H1 (cell line): ENCODE results near the gene SPOUT1. TPM values are rescaled to one million over a fixed set of nuclear protein-coding genes. Genes with fewer than 3 reads are reported as not detected.

Experiments used
- CTCF ChIA-PET: fragments of 300-600 bp; sonication (Branson Sonifier 250); formaldehyde crosslinking; loops from one replicate; lab custom pipeline; 2021; ENCODE audit not compliant: partially characterized antibody; lab: Charles Lee
- POLR2A ChIA-PET: fragments of 300-600 bp; sonication (Branson Sonifier 250); formaldehyde crosslinking; loops from one replicate; lab custom pipeline; 2021; ENCODE audit warnings: inconsistent platforms; ENCODE audit not compliant: partially characterized antibody; lab: Charles Lee
- DNase-seq, 2 experiments: peaks; one replicate each; pipeline versions ENCODE4 v3.0.0 to v3.0.0-alpha.2; 2010 to 2022; ENCODE audit warnings: low spot score in 2 of 2, low read depth in 1 of 2, mixed read lengths in 1 of 2
- FAIRE-seq: peaks from 2 replicates; lab custom pipeline; 2011; peaks lifted over from hg19 to GRCh38; lab: Jason Lieb, UNC
- H2AFZ ChIP-seq: 2 replicates; pipeline ENCODE4 v1.8.1; 2012; ENCODE audit warnings: low read length, inconsistent platforms
- H2AK5ac ChIP-seq: 2 replicates; pipeline ENCODE4 v1.6.1; 2013; ENCODE audit warnings: low read depth, low read length
- H2BK120ac ChIP-seq: replicated peaks from 2 replicates; pipeline ENCODE3; 2013; ENCODE audit warnings: low read depth, low read length, inconsistent platforms
- H2BK12ac ChIP-seq: 2 replicates; pipeline ENCODE4 v1.6.1; 2013; ENCODE audit warnings: low read depth, low read length
- H2BK15ac ChIP-seq: 2 replicates; pipeline ENCODE4 v1.6.1; 2013; ENCODE audit warnings: low read length
- H2BK20ac ChIP-seq: 2 replicates; pipeline ENCODE4 v1.6.1; 2013; ENCODE audit warnings: low read length
- H2BK5ac ChIP-seq: 2 replicates; pipeline ENCODE4 v1.6.1; 2013; ENCODE audit warnings: low read depth, low read length
- H3K14ac ChIP-seq: 2 replicates; pipeline ENCODE4 v1.6.1; 2013; ENCODE audit warnings: inconsistent platforms; ENCODE audit not compliant: insufficient read length
- H3K18ac ChIP-seq: 2 replicates; pipeline ENCODE4 v1.6.1; 2013; ENCODE audit warnings: low read length; ENCODE audit errors: extremely low read depth
- H3K23ac ChIP-seq: 2 replicates; pipeline ENCODE4 v1.6.1; 2013; ENCODE audit warnings: inconsistent platforms; ENCODE audit not compliant: insufficient read length
- H3K23me2 ChIP-seq: 2 replicates; pipeline ENCODE4 v1.6.1; 2013; ENCODE audit warnings: low read depth, low read length
- H3K27ac ChIP-seq: 2 replicates; pipeline ENCODE4 v1.6.1; 2011; ENCODE audit warnings: low read depth, low read length, inconsistent platforms
- H3K27me3 ChIP-seq, 4 experiments: replicated peaks in 1 of 4; 1 replicate in 1 of 4; 2 replicates in 3 of 4; pipeline versions ENCODE4 v1.6.1 to v1.8.1; 2011 to 2013; ENCODE audit warnings: low read length in 3 of 4, mild to moderate bottlenecking in 3 of 4, inconsistent platforms in 2 of 4, mixed read lengths in 2 of 4, moderate library complexity in 1 of 4; ENCODE audit not compliant: control insufficient read depth in 3 of 4, insufficient read depth in 3 of 4; ENCODE audit errors: extremely low read depth in 1 of 4
- H3K36me3 ChIP-seq, 4 experiments: 2 replicates each; pipeline versions ENCODE4 v1.6.1 to v1.8.1; 2011 to 2013; ENCODE audit warnings: mild to moderate bottlenecking in 4 of 4, low read length in 3 of 4, moderate library complexity in 2 of 4, control low read depth in 1 of 4, inconsistent platforms in 1 of 4; ENCODE audit not compliant: insufficient read depth in 4 of 4, control insufficient read depth in 2 of 4
- H3K4ac ChIP-seq: replicated peaks from 2 replicates; pipeline ENCODE3; 2013; ENCODE audit warnings: low read length, low read depth, mixed read lengths, inconsistent platforms; ENCODE audit not compliant: insufficient read length
- H3K4me1 ChIP-seq, 4 experiments: replicated peaks in 1 of 4; 1 replicate in 1 of 4; 2 replicates in 3 of 4; pipeline versions ENCODE4 v1.6.1 to v1.8.1; 2011 to 2013; ENCODE audit warnings: low read length in 3 of 4, inconsistent platforms in 2 of 4, mixed read lengths in 1 of 4; ENCODE audit not compliant: insufficient read depth in 4 of 4, control insufficient read depth in 3 of 4
- H3K4me2 ChIP-seq, 2 experiments: 2 replicates each; pipeline versions ENCODE4 v1.6.1 to v1.8.1; 2011 to 2013; ENCODE audit warnings: low read depth in 2 of 2, low read length in 2 of 2, control low read depth in 1 of 2, inconsistent platforms in 1 of 2, mild to moderate bottlenecking in 1 of 2; ENCODE audit not compliant: insufficient read depth in 1 of 2
- H3K4me3 ChIP-seq, 4 experiments: fragments of 200-600, 300-600 bp in 1 of 4; sonication (generic), shearing (Covaris generic), sonication (Bioruptor Twin) in 1 of 4; 2 replicates each; pipeline versions ENCODE4 v1.5.1 to v1.8.1; 2011 to 2016; ENCODE audit warnings: low read length in 4 of 4, low read depth in 3 of 4, control low read depth in 2 of 4, inconsistent platforms in 2 of 4, mild to moderate bottlenecking in 2 of 4, mixed read lengths in 1 of 4, moderate library complexity in 1 of 4; ENCODE audit not compliant: insufficient read depth in 2 of 4; ENCODE audit errors: extremely low read depth in 1 of 4
- H3K56ac ChIP-seq: replicated peaks from 2 replicates; pipeline ENCODE3; 2013; ENCODE audit warnings: low read depth, mild to moderate bottlenecking, mixed read lengths, low read length, inconsistent platforms; ENCODE audit not compliant: insufficient read length
- H3K79me1 ChIP-seq: 2 replicates; pipeline ENCODE4 v1.6.1; 2013; ENCODE audit warnings: low read depth, low read length, control low read depth
- H3K79me2 ChIP-seq, 2 experiments: 2 replicates each; pipeline versions ENCODE4 v1.6.1 to v1.8.1; 2012 to 2013; ENCODE audit warnings: low read length in 2 of 2, mild to moderate bottlenecking in 2 of 2, inconsistent platforms in 1 of 2; ENCODE audit not compliant: insufficient read depth in 2 of 2, control insufficient read depth in 1 of 2
- H3K9ac ChIP-seq, 4 experiments: replicated peaks in 1 of 4; 1 replicate in 1 of 4; 2 replicates in 3 of 4; pipeline versions ENCODE4 v1.6.1 to v1.8.1; 2011 to 2013; ENCODE audit warnings: low read depth in 3 of 4, low read length in 3 of 4, control low read depth in 2 of 4, mild to moderate bottlenecking in 2 of 4, moderate library complexity in 2 of 4, inconsistent platforms in 1 of 4; ENCODE audit errors: extremely low read depth in 1 of 4
- H3K9me3 ChIP-seq, 2 experiments: 2 replicates each; pipeline versions ENCODE4 v1.6.1 to v1.8.1; 2012 to 2013; ENCODE audit warnings: mild to moderate bottlenecking in 2 of 2, moderate library complexity in 2 of 2, control low read depth in 1 of 2, inconsistent platforms in 1 of 2, low read depth in 1 of 2, low read length in 1 of 2, mixed read lengths in 1 of 2; ENCODE audit not compliant: insufficient read depth in 2 of 2
- H4K20me1 ChIP-seq, 2 experiments: replicated peaks in 1 of 2; 2 replicates each; pipeline versions ENCODE3 to v1.8.1; 2011 to 2013; ENCODE audit warnings: inconsistent platforms in 2 of 2, low read length in 2 of 2, mild to moderate bottlenecking in 1 of 2; ENCODE audit not compliant: insufficient read depth in 2 of 2, control insufficient read depth in 1 of 2
- H4K5ac ChIP-seq: 2 replicates; pipeline ENCODE4 v1.6.1; 2013; ENCODE audit warnings: low read length, low read depth, mixed read lengths, inconsistent platforms; ENCODE audit not compliant: insufficient read length
- H4K8ac ChIP-seq: 2 replicates; pipeline ENCODE4 v1.8.0; 2013; ENCODE audit warnings: mild to moderate bottlenecking, moderate library complexity, low read length, inconsistent platforms; ENCODE audit not compliant: insufficient read depth; ENCODE audit errors: extremely low read depth
- H4K91ac ChIP-seq: replicated peaks from 2 replicates; pipeline ENCODE3; 2013; ENCODE audit warnings: low read length, mixed read lengths, inconsistent platforms; ENCODE audit not compliant: insufficient read length
- FOSL1 ChIP-seq: IDR thresholded peaks from 2 replicates; pipeline ENCODE4 v1.6.1; 2011; ENCODE audit warnings: mild to moderate bottlenecking, low read depth, low read length, moderate library complexity; ENCODE audit not compliant: insufficient read depth
- GTF2F1 ChIP-seq: IDR thresholded peaks from 2 replicates; pipeline ENCODE4 v1.6.1; 2012; ENCODE audit warnings: low read depth, low read length, improper control_type of control experiment, borderline replicate concordance
- HDAC6 ChIP-seq: IDR thresholded peaks from one replicate; pipeline ENCODE4 v1.7.1; 2012; ENCODE audit warnings: low read depth, mild to moderate bottlenecking, inconsistent platforms, low read length, moderate library complexity
- JUN ChIP-seq: IDR thresholded peaks from 2 replicates; pipeline ENCODE4 v1.6.1; 2011; ENCODE audit warnings: low read depth, mild to moderate bottlenecking, improper control_type of control experiment, low read length
- KDM4A ChIP-seq: IDR thresholded peaks from one replicate; pipeline ENCODE4 v1.7.1; 2012; ENCODE audit warnings: low read depth, mild to moderate bottlenecking, moderate library complexity, low read length, inconsistent platforms; ENCODE audit not compliant: severe bottlenecking
- SIX5 ChIP-seq: IDR thresholded peaks from 2 replicates; pipeline ENCODE4 v1.6.1; 2011; ENCODE audit warnings: mild to moderate bottlenecking, low read depth, low read length
- SUZ12 ChIP-seq: fragments of 200-600 bp; sonication (generic); IDR thresholded peaks from 2 replicates; pipeline ENCODE4 v1.6.1; 2012; ENCODE audit warnings: mild to moderate bottlenecking, inconsistent platforms, low read length, moderate library complexity, mixed read lengths
- TAF1 ChIP-seq: IDR thresholded peaks from 2 replicates; pipeline ENCODE4 v1.6.1; 2011; ENCODE audit warnings: mild to moderate bottlenecking, low read depth, low read length
- TAF7 ChIP-seq: optimal IDR thresholded peaks from 2 replicates; pipeline ENCODE3; 2011; ENCODE audit warnings: low read depth, mild to moderate bottlenecking, inconsistent platforms, low read length, moderate library complexity, borderline replicate concordance
- TCF12 ChIP-seq: IDR thresholded peaks from 2 replicates; pipeline ENCODE4 v1.6.1; 2011; ENCODE audit warnings: low read depth, mild to moderate bottlenecking, low read length
- YY1 ChIP-seq: IDR thresholded peaks from 2 replicates; pipeline ENCODE4 v1.6.1; 2011; ENCODE audit warnings: low read depth, mild to moderate bottlenecking, low read length
- WGBS, 2 experiments: shearing (Covaris generic) in 1 of 2; methylation state at CpG; one replicate each; pipeline versions ENCODE4 v1.1.6 to v1.1.7; 2013 to 2015; ENCODE audit warnings: low lambda C conversion rate in 2 of 2, mixed read lengths in 2 of 2, inconsistent platforms in 1 of 2, low coverage in 1 of 2, missing lambda C conversion rate in 1 of 2; ENCODE audit not compliant: insufficient replicate concordance in 2 of 2, insufficient coverage in 1 of 2, insufficient read length in 1 of 2; ENCODE audit errors: extremely low coverage in 1 of 2, missing lambda C conversion rate in 1 of 2; 5-methylcytosine and 5-hydroxymethylcytosine counted together
- polyA plus RNA-seq, 7 experiments: library from polyadenylated mRNA; depleted of rRNA in 3 of 7; stranded (reverse) in 5 of 7; unstranded in 2 of 7; fragments of >200 nt in 5 of 7; fragments of 200-250 nt in 2 of 7; gene quantifications; 1 replicate in 5 of 7; 2 replicates in 1 of 7; 4 replicates in 1 of 7; pipeline versions ENCODE4 v1.2.1 to v1.2.3, GENCODE V29; 2011 to 2013; ENCODE audit warnings: missing spikeins in 2 of 7, mixed read lengths in 2 of 7
- total RNA-seq: library from RNA; stranded (reverse); fragmentation: NEBNext Ultra II Directional; extraction: Animal tissue kit (Norgen Biotek cat#: 25700); gene quantifications from 2 replicates; pipeline ENCODE4 v1.2.1, GENCODE V29; 2021
- TF ChIP-seq, protein P1 (sequence below), 3 experiments: IDR thresholded peaks; 1 replicate in 2 of 3; 2 replicates in 1 of 3; pipeline versions ENCODE4 v1.5.1 to v1.6.1; 2011; ENCODE audit warnings: low read length in 3 of 3, mild to moderate bottlenecking in 3 of 3, inconsistent platforms in 2 of 3, low read depth in 1 of 3, moderate library complexity in 1 of 3; ENCODE audit not compliant: insufficient read depth in 1 of 3; ENCODE audit errors: control extremely low read depth in 1 of 3

SPOUT1 gene
- total and polyA plus RNA-seq, 2 of the 8 experiments (the other 6 are each of a cell fraction or from before 2014, with no cell fraction given) = 69.2 to 77.8 TPM

DNA sequence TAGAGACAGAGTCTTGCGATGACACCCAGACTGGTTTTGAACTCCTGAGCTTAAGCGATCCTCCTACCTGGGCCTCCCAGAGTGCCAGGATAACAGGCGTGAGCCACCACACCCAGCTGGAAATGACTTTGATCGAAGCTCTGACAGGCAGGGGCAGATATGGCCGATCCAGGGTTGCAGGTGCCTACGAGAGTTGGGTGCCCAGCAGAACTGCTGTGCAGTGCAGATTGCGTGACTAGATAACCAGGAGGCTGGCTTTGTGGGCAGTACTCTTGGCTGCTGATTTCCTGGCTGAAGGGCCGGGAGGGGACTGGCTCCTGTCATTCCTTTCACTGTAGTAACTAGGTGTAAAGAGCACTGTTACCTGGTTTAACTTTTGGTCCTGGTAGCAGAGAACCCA lies 30.7 kb downstream of the SPOUT1 start:
- Histone ChIP-seq H3K9me3 (no peaks in the 10 kb centered on the region), H3K4me1 (no peaks in the 10 kb centered on the region), H3K14ac (no peak overlapping the region), H3K79me1 (no peaks in the 10 kb centered on the region; the same call in 1 of the 2 replicates), H2BK5ac (no peak overlapping the region), H2BK12ac (no peak overlapping the region), H3K23me2 (no peaks in the 10 kb centered on the region), H2BK15ac (no peak overlapping the region), H2AFZ (no peak overlapping the region), H3K27me3 (no peaks in the 10 kb centered on the region), H3K79me2 (no peaks in the 10 kb centered on the region), H3K27ac (no peak overlapping the region), H3K18ac (no peak overlapping the region), H3K9ac (no peak overlapping the region), H2AK5ac (no peak overlapping the region), H3K56ac (no peak overlapping the region), H4K20me1 (no peaks in the 10 kb centered on the region), H2BK120ac (no peak overlapping the region), H4K8ac (no peak overlapping the region), H3K36me3 (peaks cover 6 to 14% (median 8%) of the 10 kb centered on the region in 4 experiments; a peak in 7 of 8 replicates), H2BK20ac (no peak overlapping the region), H3K4ac (no peak overlapping the region), H3K23ac (no peak overlapping the region), H3K4me2 (no peak overlapping the region), H3K4me3 (no peak overlapping the region), H4K91ac (no peak overlapping the region), H4K5ac (no peak overlapping the region)
- WGBS, 2 experiments = 97% methylated on average over 8 of the region's 8 CpGs; no CpG with 5 or more reads in 1 of the 2 experiments
- POLR2A ChIA-PET = interaction anchor here (0.6 to 1.3 kb wide), 5 partner anchors 8 to 37 kb away, joined by 3 read pairs; no protein-coding TSS in a partner anchor
- DNase-seq (no peak), FAIRE-seq (no peak)
- CTCF ChIA-PET = interaction anchor here (0.6 kb wide), 1 partner anchor 25 kb away, joined by 3 read pairs; no protein-coding TSS in a partner anchor
- no peak for TF ChIP-seq TCF12
- TF ChIP-seq KDM4A = no peak
- TF ChIP-seq SIX5 = no peak
- no peak for TF ChIP-seq FOSL1
- TF ChIP-seq JUN = no peak
- TF ChIP-seq, protein P1, sequence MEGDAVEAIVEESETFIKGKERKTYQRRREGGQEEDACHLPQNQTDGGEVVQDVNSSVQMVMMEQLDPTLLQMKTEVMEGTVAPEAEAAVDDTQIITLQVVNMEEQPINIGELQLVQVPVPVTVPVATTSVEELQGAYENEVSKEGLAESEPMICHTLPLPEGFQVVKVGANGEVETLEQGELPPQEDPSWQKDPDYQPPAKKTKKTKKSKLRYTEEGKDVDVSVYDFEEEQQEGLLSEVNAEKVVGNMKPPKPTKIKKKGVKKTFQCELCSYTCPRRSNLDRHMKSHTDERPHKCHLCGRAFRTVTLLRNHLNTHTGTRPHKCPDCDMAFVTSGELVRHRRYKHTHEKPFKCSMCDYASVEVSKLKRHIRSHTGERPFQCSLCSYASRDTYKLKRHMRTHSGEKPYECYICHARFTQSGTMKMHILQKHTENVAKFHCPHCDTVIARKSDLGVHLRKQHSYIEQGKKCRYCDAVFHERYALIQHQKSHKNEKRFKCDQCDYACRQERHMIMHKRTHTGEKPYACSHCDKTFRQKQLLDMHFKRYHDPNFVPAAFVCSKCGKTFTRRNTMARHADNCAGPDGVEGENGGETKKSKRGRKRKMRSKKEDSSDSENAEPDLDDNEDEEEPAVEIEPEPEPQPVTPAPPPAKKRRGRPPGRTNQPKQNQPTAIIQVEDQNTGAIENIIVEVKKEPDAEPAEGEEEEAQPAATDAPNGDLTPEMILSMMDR (IDR thresholded peaks at IDR 0.05; ENCODE audit: control extremely low read depth in 1 of 3, insufficient read depth in 1 of 3, low read depth in 1 of 3, low read length in 3 of 3) = no peak
- no peak for TF ChIP-seq SUZ12
- no peak for TF ChIP-seq TAF7
- TF ChIP-seq YY1 = no peak
- no peak for TF ChIP-seq HDAC6
- TF ChIP-seq GTF2F1 = no peak
- no peak for TF ChIP-seq TAF1
